ENCODE measurements around the gene ALDH1B1. TPM values are rescaled to one million over a fixed set of nuclear protein-coding genes. Genes with fewer than 3 reads are reported as not detected.

ALDH1B1 gene
- total and polyA plus RNA-seq, 2 of the 13 experiments (the other 11 are each of a cell fraction or from before 2014, with no cell fraction given) = 45.1 to 125 TPM

DNA sequence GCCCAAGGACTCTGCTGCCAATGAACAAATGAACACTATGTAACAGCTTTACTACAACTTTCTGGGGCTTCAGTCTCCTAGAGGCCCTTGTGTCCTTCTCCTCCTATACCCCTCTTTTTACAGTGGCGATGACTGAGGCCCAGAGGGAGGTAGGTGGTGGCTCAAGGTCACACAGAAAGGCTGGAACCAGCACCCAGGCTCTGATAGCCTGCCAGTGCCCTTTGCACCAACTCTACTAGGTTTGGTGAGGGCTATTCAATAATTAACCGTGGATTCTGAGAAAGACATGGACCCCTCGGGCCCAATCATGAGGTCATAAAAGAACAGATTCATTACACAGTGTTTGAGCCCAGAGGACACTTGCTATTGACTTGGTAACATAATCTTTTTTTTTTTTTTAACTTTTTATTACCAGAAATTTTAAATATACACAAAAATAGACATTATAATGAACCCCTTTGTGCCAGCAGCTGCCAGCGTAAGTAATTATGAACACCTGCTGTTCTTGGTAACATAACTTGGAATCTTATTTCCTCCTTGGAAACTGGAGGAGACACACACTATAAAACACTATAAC, 6.1 kb upstream of the ALDH1B1 start (continued):
- TF ChIP-seq SOX13 (IDR thresholded peaks at IDR 0.05) (no peak), SOX13 (CRISPR knock-in tag; conservative IDR thresholded peaks at IDR 0.05 in 1 of 2, IDR thresholded peaks at IDR 0.05 in 1 of 2) (peak in 1 of 2 experiments; percentile 67; a peak in 2 of 4 replicates), ZNF772 (CRISPR knock-in tag; IDR thresholded peaks at IDR 0.05) (0 out of 2 replicates have a peak, but pooled peaks have one; percentile 50), ZNF589 (CRISPR knock-in tag; conservative IDR thresholded peaks at IDR 0.05) (no peak), ZNF782 (CRISPR knock-in tag; IDR thresholded peaks at IDR 0.05; ENCODE audit: borderline replicate concordance) (no peak), GATAD1 (CRISPR knock-in tag; IDR thresholded peaks at IDR 0.05) (0 out of 2 replicates have a peak, but pooled peaks have one; percentile 30), FOXK2 (IDR thresholded peaks at IDR 0.05) (no peak), TP53 (CRISPR knock-in tag; conservative IDR thresholded peaks at IDR 0.05) (no peak), TBP (CRISPR knock-in tag; IDR thresholded peaks at IDR 0.05) (no peak), SATB2 (CRISPR knock-in tag; IDR thresholded peaks at IDR 0.05) (no peak), ZNF530 (CRISPR knock-in tag; IDR thresholded peaks at IDR 0.05; ENCODE audit: low read depth) (no peak), ZNF816 (CRISPR knock-in tag; IDR thresholded peaks at IDR 0.05; ENCODE audit: borderline replicate concordance) (no peak), ZNF10 (CRISPR knock-in tag; IDR thresholded peaks at IDR 0.05; ENCODE audit: borderline replicate concordance, low read depth) (no peak), NFYB (CRISPR knock-in tag; IDR thresholded peaks at IDR 0.05) (no peak), SMYD3 (CRISPR knock-in tag; IDR thresholded peaks at IDR 0.05) (no peak), STAT5B (CRISPR knock-in tag; IDR thresholded peaks at IDR 0.05) (no peak), HOXA9 (CRISPR knock-in tag; IDR thresholded peaks at IDR 0.05; ENCODE audit: borderline replicate concordance) (no peak), TAF1 (CRISPR knock-in tag; IDR thresholded peaks at IDR 0.05) (peak; percentile 28; the same call in 1 of the 2 replicates), PCBP2 (optimal IDR thresholded peaks at IDR 0.05; ENCODE audit: low read depth, low read length, poor library complexity, severe bottlenecking) (no peak), ZNF546 (CRISPR knock-in tag; conservative IDR thresholded peaks at IDR 0.05) (no peak)
- TF ChIP-seq, protein P1, sequence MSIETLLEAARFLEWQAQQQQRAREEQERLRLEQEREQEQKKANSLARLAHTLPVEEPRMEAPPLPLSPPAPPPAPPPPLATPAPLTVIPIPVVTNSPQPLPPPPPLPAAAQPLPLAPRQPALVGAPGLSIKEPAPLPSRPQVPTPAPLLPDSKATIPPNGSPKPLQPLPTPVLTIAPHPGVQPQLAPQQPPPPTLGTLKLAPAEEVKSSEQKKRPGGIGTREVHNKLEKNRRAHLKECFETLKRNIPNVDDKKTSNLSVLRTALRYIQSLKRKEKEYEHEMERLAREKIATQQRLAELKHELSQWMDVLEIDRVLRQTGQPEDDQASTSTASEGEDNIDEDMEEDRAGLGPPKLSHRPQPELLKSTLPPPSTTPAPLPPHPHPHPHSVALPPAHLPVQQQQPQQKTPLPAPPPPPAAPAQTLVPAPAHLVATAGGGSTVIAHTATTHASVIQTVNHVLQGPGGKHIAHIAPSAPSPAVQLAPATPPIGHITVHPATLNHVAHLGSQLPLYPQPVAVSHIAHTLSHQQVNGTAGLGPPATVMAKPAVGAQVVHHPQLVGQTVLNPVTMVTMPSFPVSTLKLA (IDR thresholded peaks at IDR 0.05) = no peak
- TF ChIP-seq, protein P2, sequence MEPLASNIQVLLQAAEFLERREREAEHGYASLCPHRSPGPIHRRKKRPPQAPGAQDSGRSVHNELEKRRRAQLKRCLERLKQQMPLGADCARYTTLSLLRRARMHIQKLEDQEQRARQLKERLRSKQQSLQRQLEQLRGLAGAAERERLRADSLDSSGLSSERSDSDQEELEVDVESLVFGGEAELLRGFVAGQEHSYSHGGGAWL (CRISPR knock-in tag; IDR thresholded peaks at IDR 0.05) = no peak
- TF ChIP-seq, protein P3, sequence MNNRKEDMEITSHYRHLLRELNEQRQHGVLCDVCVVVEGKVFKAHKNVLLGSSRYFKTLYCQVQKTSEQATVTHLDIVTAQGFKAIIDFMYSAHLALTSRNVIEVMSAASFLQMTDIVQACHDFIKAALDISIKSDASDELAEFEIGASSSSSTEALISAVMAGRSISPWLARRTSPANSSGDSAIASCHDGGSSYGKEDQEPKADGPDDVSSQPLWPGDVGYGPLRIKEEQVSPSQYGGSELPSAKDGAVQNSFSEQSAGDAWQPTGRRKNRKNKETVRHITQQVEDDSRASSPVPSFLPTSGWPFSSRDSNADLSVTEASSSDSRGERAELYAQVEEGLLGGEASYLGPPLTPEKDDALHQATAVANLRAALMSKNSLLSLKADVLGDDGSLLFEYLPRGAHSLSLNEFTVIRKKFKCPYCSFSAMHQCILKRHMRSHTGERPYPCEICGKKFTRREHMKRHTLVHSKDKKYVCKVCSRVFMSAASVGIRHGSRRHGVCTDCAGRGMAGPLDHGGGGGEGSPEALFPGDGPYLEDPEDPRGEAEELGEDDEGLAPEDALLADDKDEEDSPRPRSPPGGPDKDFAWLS (CRISPR knock-in tag; IDR thresholded peaks at IDR 0.05; ENCODE audit: borderline replicate concordance) = no peak
- TF ChIP-seq, protein P4, sequence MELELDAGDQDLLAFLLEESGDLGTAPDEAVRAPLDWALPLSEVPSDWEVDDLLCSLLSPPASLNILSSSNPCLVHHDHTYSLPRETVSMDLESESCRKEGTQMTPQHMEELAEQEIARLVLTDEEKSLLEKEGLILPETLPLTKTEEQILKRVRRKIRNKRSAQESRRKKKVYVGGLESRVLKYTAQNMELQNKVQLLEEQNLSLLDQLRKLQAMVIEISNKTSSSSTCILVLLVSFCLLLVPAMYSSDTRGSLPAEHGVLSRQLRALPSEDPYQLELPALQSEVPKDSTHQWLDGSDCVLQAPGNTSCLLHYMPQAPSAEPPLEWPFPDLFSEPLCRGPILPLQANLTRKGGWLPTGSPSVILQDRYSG (CRISPR knock-in tag; IDR thresholded peaks at IDR 0.05) = no peak
- TF ChIP-seq, protein P5, sequence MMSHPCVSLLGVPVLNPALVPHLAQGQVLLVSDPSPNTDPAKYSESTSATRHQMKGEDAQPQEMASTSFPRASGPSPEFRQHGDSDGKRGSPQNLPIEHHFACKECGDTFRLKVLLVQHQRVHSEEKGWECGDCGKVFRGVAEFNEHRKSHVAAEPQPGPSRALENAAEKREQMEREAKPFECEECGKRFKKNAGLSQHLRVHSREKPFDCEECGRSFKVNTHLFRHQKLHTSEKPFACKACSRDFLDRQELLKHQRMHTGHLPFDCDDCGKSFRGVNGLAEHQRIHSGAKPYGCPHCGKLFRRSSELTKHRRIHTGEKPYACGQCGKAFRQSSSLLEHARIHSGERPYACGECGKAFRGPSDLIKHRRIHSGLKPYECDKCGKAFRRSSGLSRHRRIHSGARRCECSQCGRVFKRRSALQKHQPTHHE (CRISPR knock-in tag; IDR thresholded peaks at IDR 0.05; ENCODE audit: borderline replicate concordance) = no peak

Measured in HepG2 (cell line).